H9 (cell line): ENCODE data around the gene IQSEC1. TPM values are rescaled to one million over a fixed set of nuclear protein-coding genes. Genes with fewer than 3 reads are reported as not detected.

Experiments used
- DNase-seq: peaks from one replicate; pipeline ENCODE4 v3.0.0-alpha.2; 2017
- H2AFZ ChIP-seq: one replicate; pipeline ENCODE4 v1.6.1; 2013; ENCODE audit warnings: mild to moderate bottlenecking, low read length, control low read depth, moderate library complexity
- H2AK5ac ChIP-seq: 2 replicates; pipeline ENCODE4 v1.6.1; 2013; ENCODE audit warnings: low read length, control low read depth, mixed read lengths; ENCODE audit not compliant: insufficient read length
- H2BK120ac ChIP-seq: one replicate; pipeline ENCODE4 v1.6.1; 2013; ENCODE audit warnings: low read depth, mild to moderate bottlenecking, low read length, control low read depth, inconsistent platforms; ENCODE audit not compliant: poor library complexity, severe bottlenecking
- H2BK12ac ChIP-seq: 2 replicates; pipeline ENCODE4 v1.6.1; 2013; ENCODE audit warnings: low read length, control low read depth, mixed read lengths, low read depth; ENCODE audit not compliant: insufficient read length
- H2BK15ac ChIP-seq: 2 replicates; pipeline ENCODE4 v1.6.1; 2013; ENCODE audit warnings: low read depth, low read length, control low read depth
- H2BK20ac ChIP-seq: one replicate; pipeline ENCODE4 v1.6.1; 2013; ENCODE audit warnings: low read depth, mild to moderate bottlenecking, low read length, control low read depth, inconsistent platforms; ENCODE audit not compliant: poor library complexity, severe bottlenecking
- H2BK5ac ChIP-seq: 2 replicates; pipeline ENCODE4 v1.6.1; 2013; ENCODE audit warnings: low read length, control low read depth, mixed read lengths; ENCODE audit not compliant: insufficient read length
- H3K14ac ChIP-seq: 2 replicates; pipeline ENCODE4 v1.6.1; 2013; ENCODE audit warnings: low read length, control low read depth; ENCODE audit not compliant: insufficient read depth
- H3K18ac ChIP-seq: 2 replicates; pipeline ENCODE4 v1.6.1; 2013; ENCODE audit warnings: low read depth, mild to moderate bottlenecking, mixed read lengths, low read length, control low read depth; ENCODE audit not compliant: insufficient read length
- H3K23ac ChIP-seq: 2 replicates; pipeline ENCODE4 v1.6.1; 2013; ENCODE audit warnings: low read length, control low read depth, mixed read lengths, low read depth; ENCODE audit not compliant: insufficient read length
- H3K23me2 ChIP-seq: 2 replicates; pipeline ENCODE4 v1.6.1; 2013; ENCODE audit warnings: low read depth, mild to moderate bottlenecking, mixed read lengths, low read length, control low read depth; ENCODE audit not compliant: insufficient read length, poor library complexity, severe bottlenecking
- H3K27ac ChIP-seq: 2 replicates; pipeline ENCODE4 v1.5.1; 2013; ENCODE audit warnings: low read length, control low read depth, mixed read lengths, low read depth; ENCODE audit not compliant: insufficient read length
- H3K27me3 ChIP-seq: 2 replicates; pipeline ENCODE4 v1.6.1; 2013; ENCODE audit warnings: low read length, control low read depth, inconsistent platforms; ENCODE audit not compliant: insufficient read depth
- H3K4ac ChIP-seq: 2 replicates; pipeline ENCODE4 v1.6.1; 2013; ENCODE audit warnings: low read depth, mild to moderate bottlenecking, control low read depth, inconsistent platforms, low read length, moderate library complexity
- H3K4me1 ChIP-seq: 2 replicates; pipeline ENCODE4 v1.6.1; 2013; ENCODE audit warnings: low read length, control low read depth, inconsistent platforms; ENCODE audit not compliant: insufficient read depth
- H3K4me2 ChIP-seq: 2 replicates; pipeline ENCODE4 v1.6.1; 2013; ENCODE audit warnings: low read length, control low read depth, mixed read lengths; ENCODE audit not compliant: insufficient read length, insufficient read depth
- H3K56ac ChIP-seq: 2 replicates; pipeline ENCODE4 v1.6.1; 2013; ENCODE audit warnings: low read depth, mild to moderate bottlenecking, mixed read lengths, low read length, control low read depth; ENCODE audit not compliant: insufficient read length
- H3K79me1 ChIP-seq: 2 replicates; pipeline ENCODE4 v1.6.1; 2013; ENCODE audit warnings: low read depth, mild to moderate bottlenecking, moderate library complexity, low read length, control low read depth, inconsistent platforms; ENCODE audit not compliant: insufficient read depth, poor library complexity, severe bottlenecking
- H3K79me2 ChIP-seq: 2 replicates; pipeline ENCODE4 v1.6.1; 2013; ENCODE audit warnings: low read length, control low read depth, inconsistent platforms; ENCODE audit not compliant: insufficient read depth
- H3K9ac ChIP-seq: 2 replicates; pipeline ENCODE4 v1.6.1; 2013; ENCODE audit warnings: low read length, control low read depth, mixed read lengths; ENCODE audit not compliant: insufficient read length; ENCODE audit errors: extremely low read depth
- H3K9me3 ChIP-seq: one replicate; pipeline ENCODE4 v1.6.1; 2013; ENCODE audit warnings: low read depth, low read length, inconsistent platforms; ENCODE audit not compliant: control insufficient read depth
- H3T11ph ChIP-seq: one replicate; pipeline ENCODE4 v1.6.1; 2013; ENCODE audit warnings: mild to moderate bottlenecking, low read length, control low read depth, inconsistent platforms
- H4K20me1 ChIP-seq: one replicate; pipeline ENCODE4 v1.6.1; 2013; ENCODE audit not compliant: control insufficient read depth, insufficient read length, insufficient read depth
- H4K5ac ChIP-seq: 2 replicates; pipeline ENCODE4 v1.6.1; 2013; ENCODE audit warnings: low read depth, mild to moderate bottlenecking, mixed read lengths, low read length, control low read depth; ENCODE audit not compliant: insufficient read length
- H4K8ac ChIP-seq: replicated peaks from 2 replicates; pipeline ENCODE4 v1.6.1; 2013; ENCODE audit warnings: low read length, control low read depth, mixed read lengths, low read depth; ENCODE audit not compliant: insufficient read length
- H4K91ac ChIP-seq: 2 replicates; pipeline ENCODE4 v1.6.1; 2013; ENCODE audit warnings: low read depth, mild to moderate bottlenecking, moderate library complexity, mixed read lengths, low read length, control low read depth; ENCODE audit not compliant: insufficient read length
- H3K27ac Mint-ChIP-seq, 3 experiments: 2 replicates in 2 of 3; 3 replicates in 1 of 3; pipeline ENCODE4 v1.8.0; 2020 to 2021; ENCODE audit warnings: mixed read lengths in 3 of 3, mild to moderate bottlenecking in 1 of 3, moderate library complexity in 1 of 3
- H3K27me3 Mint-ChIP-seq: 2 replicates; pipeline ENCODE4 v1.8.0; 2021; ENCODE audit warnings: low read depth, mild to moderate bottlenecking, moderate library complexity, mixed read lengths
- H3K36me3 Mint-ChIP-seq, 3 experiments: 2 replicates in 2 of 3; 3 replicates in 1 of 3; pipeline ENCODE4 v1.8.0; 2020 to 2021; ENCODE audit warnings: low read depth in 3 of 3, mixed read lengths in 3 of 3; ENCODE audit not compliant: insufficient read depth in 1 of 3
- H3K4me1 Mint-ChIP-seq, 2 experiments: 2 replicates each; pipeline ENCODE4 v1.8.0; 2020; ENCODE audit warnings: mixed read lengths in 2 of 2
- H3K4me3 Mint-ChIP-seq, 2 experiments: 2 replicates in 1 of 2; 3 replicates in 1 of 2; pipeline ENCODE4 v1.8.0; 2020 to 2021; ENCODE audit warnings: mild to moderate bottlenecking in 2 of 2, mixed read lengths in 2 of 2, moderate library complexity in 1 of 2
- H3K9me3 Mint-ChIP-seq, 2 experiments: 2 replicates in 1 of 2; 3 replicates in 1 of 2; pipeline ENCODE4 v1.8.0; 2020; ENCODE audit warnings: mild to moderate bottlenecking in 2 of 2, mixed read lengths in 2 of 2, moderate library complexity in 1 of 2
- WGBS: extraction: QIAGEN DNeasy Blood & Tissue Kit; methylation state at CpG from one replicate; pipeline ENCODE4 v1.1.7; 2013; ENCODE audit warnings: missing lambda C conversion rate, low lambda C conversion rate, mixed read lengths; ENCODE audit not compliant: insufficient read length; ENCODE audit errors: extremely low coverage; 5-methylcytosine and 5-hydroxymethylcytosine counted together
- total RNA-seq: library from RNA; stranded (reverse); gene quantifications from 2 replicates; pipeline ENCODE4 v1.2.1, GENCODE V29; 2021
- TF ChIP-seq, protein P1 (sequence below): fragments of 200-600 bp; sonication (generic); conservative IDR thresholded peaks from 3 replicates; pipeline ENCODE4 v1.8.0; 2021; ENCODE audit warnings: antibody characterized with exemption, mild to moderate bottlenecking

IQSEC1 gene
- total RNA-seq, 1 experiment from 2014 or later = 19.1 TPM

GRCh38 chr3:12891391-12891984 is 181.7 kb downstream of the IQSEC1 start:
- no peak overlapping the region for H2AK5ac ChIP-seq
- no peak overlapping the region for H3K18ac ChIP-seq
- Mint-ChIP-seq H3K9me3 (no peaks in the 10 kb centered on the region; a peak in 1 of 5 replicates), H3K4me1 (peaks cover 3 to 8% of the 10 kb centered on the region in 2 experiments; a peak in 3 of 4 replicates), H3K36me3 (no peaks in the 10 kb centered on the region), H3K4me3 (no peak overlapping the region), H3K27me3 (peaks cover 76% of the 10 kb centered on the region), H3K27ac (no peak overlapping the region)
- H3K4me1 ChIP-seq = no peaks in the 10 kb centered on the region
- TF ChIP-seq, protein P1, sequence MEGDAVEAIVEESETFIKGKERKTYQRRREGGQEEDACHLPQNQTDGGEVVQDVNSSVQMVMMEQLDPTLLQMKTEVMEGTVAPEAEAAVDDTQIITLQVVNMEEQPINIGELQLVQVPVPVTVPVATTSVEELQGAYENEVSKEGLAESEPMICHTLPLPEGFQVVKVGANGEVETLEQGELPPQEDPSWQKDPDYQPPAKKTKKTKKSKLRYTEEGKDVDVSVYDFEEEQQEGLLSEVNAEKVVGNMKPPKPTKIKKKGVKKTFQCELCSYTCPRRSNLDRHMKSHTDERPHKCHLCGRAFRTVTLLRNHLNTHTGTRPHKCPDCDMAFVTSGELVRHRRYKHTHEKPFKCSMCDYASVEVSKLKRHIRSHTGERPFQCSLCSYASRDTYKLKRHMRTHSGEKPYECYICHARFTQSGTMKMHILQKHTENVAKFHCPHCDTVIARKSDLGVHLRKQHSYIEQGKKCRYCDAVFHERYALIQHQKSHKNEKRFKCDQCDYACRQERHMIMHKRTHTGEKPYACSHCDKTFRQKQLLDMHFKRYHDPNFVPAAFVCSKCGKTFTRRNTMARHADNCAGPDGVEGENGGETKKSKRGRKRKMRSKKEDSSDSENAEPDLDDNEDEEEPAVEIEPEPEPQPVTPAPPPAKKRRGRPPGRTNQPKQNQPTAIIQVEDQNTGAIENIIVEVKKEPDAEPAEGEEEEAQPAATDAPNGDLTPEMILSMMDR = no peak
- H3K79me1 ChIP-seq = no peaks in the 10 kb centered on the region
- H4K5ac ChIP-seq = no peak overlapping the region
- H3K4ac ChIP-seq = no peak overlapping the region
- no peaks in the 10 kb centered on the region for H3K79me2 ChIP-seq
- no peaks in the 10 kb centered on the region for H3K9me3 ChIP-seq
- WGBS = no CpG with 5 or more reads among the region's 9 CpGs
- no peaks in the 10 kb centered on the region for H4K20me1 ChIP-seq
- no peak for DNase-seq
- H3T11ph ChIP-seq = no peak overlapping the region
- H3K4me2 ChIP-seq = no peak overlapping the region
- no peak overlapping the region for H2AFZ ChIP-seq
- no peaks in the 10 kb centered on the region; the same call in 1 of the 2 replicates for H3K27me3 ChIP-seq
- no peak overlapping the region for H3K14ac ChIP-seq
- no peak overlapping the region for H2BK120ac ChIP-seq
- H3K27ac ChIP-seq = no peak overlapping the region
- H3K23me2 ChIP-seq = no peaks in the 10 kb centered on the region
- H4K8ac ChIP-seq = no peak overlapping the region
- no peak overlapping the region for H3K23ac ChIP-seq
- no peak overlapping the region for H3K56ac ChIP-seq
- no peak overlapping the region for H4K91ac ChIP-seq
- H2BK15ac ChIP-seq = no peak overlapping the region
- H2BK5ac ChIP-seq = no peak overlapping the region
- no peak overlapping the region for H2BK20ac ChIP-seq
- H2BK12ac ChIP-seq = no peak overlapping the region
- H3K9ac ChIP-seq = no peak overlapping the region
